ENCODE data around the gene TOP2A.

The TOP2A gene

DNA sequence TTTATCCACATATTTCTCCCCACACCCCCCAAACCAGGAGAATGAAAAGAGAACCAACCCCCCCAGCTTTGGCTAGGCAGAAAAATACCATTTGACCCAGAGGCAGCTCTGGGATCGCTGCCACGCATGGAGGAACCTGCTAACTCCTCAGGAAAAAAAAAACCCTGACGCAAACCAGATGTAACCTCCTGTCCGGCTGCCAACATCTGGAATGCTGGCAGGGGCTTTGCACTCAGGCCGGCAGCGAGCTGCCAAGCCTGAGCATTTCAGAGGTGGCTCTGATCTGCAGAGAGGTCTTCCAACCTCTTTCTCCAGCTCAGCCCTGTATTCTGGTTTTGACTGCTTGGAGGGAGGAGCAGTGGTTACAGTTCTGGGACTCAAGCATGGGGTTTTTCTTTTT is 33.7 kb upstream of the TOP2A start:
- DNase-seq, result no peak

DNA sequence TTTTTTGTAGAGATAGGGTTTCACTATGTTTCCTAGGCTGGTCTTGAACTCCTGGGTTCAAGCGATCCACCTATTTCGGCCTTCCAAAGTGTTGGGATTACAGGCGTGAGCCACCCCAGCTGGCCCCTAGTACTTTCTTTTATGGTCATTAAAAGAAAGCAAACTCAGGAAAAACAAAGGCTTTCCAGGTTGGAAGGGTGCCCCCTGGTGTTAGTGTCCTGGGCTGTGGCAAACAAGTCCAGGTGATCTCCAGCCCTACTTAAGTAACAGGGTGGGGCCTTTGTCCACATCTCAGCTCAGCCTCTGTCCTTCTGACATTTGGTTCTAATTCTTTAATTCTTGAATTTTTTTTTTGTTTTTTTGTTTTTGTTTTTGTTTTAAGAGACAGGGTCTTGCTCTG is 32.5 kb upstream of the TOP2A start:
- DNase-seq, result no peak

DNA sequence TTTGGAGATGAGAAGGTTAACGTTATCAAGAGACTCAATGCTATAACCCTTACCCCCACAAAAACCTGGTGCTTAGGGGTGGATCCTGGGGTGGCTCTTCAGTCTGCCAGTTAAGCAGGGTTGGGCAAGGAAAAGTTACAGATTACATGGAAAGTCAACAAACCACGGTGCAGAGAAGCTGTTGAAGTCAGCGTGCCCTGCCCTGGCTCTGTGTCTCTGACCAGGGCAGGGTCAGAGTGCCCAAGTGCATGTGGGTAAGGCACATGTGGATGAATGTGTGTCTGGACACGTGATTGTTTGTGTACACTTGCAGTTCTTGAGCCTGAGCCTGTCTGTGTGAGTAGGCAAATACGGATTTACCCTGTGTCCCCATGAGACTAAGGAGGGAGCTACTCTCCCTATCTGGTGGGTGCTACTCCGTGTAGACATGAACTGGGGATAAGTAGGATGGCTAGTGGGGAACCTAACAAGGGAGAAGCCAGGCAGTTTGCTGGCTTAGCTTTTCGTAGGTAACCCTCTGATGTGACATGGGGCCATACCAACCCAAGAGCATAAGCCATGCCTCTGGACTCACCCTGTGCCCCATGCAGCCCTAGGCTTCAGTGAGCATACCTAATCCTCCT is 31.1 kb upstream of the TOP2A start:
- DNase-seq, result no peak

DNA sequence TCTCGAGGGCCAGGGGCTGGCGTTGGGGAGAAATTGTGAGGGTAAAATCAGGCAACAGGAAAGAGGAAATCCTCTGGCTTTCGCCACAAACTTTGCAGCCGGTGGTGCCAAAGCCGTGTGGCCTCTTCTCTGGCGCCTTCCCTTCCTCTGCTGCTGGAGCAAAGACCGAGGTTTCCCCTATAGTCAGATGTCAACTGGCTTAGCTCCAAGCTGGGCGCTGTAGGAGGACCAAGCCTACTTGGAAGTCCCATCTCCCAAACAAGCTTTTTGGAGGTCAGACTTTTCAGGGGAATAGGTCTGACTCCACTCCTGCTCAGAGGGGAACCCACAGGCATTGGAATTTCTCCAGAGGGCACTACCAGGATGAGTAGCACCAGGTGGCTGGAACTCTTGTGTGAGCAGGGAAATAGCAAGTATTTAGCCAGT is 30.5 kb upstream of the TOP2A start:
- DNase-seq, result no peak

DNA sequence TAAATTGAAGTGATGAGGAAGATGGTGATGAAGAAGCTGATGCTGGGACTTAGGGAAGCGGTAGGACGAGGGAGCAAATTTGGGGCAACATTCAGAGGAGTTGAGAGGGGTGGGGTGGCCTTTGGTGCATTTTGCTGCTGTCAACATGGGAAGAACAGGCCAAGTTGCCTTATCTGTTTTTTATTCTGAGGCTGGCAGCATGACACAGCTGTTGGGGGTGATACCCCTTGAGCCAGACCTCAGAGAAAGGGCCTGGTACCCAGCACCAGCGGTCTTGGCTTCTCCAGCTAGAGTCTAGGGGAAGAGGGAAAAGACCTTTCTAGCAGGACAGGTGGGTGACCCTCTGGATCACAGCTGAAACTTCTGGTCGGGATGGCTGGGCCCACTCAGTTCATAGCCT is 30.1 kb upstream of the TOP2A start:
- no peak for DNase-seq

DNA sequence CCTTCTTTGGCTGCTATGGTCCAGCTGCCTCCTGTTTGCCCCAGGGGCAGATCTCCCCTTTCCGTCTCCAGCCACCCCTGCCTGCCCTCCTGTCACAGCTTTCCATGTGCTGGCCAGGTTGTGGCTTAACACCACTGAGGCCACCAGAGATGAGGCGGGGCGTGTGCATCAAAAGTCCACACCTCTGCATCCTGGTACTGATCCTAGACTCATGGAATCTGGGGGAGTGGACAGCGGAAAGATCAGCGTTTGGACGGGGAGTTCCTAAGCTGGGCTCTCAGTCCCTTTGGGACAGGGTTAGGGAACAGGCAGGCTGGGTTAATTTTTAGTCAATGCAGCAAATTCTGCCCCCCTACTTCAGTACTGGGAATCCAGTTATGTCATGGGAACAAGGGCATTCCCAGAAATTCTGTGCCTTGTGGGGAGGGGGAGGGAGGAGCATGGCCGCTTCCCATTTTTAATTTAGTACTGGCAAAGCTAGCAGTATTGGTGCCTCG is 29.5 kb upstream of the TOP2A start:
- DNase-seq, result no peak

DNA sequence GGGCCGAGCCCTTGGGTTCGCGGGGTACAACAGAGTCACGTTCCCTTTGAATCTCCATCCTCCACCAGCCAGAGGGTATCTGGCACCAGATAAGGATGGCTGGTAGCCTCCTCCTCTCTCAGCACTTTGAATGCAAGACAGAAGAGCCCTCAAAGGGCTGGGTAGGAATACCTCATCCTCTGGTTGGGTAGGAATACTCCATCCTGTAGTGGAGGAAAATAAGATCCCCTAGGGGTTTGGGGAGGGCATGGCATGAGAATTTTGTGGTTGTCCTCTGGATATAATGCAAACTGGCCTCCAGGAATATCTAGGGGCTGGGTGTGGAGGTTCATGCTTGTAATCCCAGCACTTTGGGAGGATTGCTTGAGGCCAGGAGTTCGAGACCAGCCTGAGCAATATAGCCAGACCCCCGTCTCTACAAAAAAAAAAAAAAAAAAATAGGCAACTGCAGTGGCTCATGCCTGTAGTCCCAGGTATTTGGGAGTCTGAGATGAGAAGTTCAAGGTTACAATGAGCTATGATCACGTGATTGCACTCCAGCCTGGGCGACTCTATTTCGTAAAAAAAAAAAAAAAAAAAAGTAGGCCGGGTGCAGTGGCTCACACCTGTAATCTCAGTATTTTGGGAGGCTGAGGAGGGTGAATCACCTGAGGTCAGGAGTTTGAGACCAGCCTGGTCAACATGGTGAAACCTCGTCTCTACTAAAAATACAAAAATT is 28.2 kb upstream of the TOP2A start:
- no peak for DNase-seq

DNA sequence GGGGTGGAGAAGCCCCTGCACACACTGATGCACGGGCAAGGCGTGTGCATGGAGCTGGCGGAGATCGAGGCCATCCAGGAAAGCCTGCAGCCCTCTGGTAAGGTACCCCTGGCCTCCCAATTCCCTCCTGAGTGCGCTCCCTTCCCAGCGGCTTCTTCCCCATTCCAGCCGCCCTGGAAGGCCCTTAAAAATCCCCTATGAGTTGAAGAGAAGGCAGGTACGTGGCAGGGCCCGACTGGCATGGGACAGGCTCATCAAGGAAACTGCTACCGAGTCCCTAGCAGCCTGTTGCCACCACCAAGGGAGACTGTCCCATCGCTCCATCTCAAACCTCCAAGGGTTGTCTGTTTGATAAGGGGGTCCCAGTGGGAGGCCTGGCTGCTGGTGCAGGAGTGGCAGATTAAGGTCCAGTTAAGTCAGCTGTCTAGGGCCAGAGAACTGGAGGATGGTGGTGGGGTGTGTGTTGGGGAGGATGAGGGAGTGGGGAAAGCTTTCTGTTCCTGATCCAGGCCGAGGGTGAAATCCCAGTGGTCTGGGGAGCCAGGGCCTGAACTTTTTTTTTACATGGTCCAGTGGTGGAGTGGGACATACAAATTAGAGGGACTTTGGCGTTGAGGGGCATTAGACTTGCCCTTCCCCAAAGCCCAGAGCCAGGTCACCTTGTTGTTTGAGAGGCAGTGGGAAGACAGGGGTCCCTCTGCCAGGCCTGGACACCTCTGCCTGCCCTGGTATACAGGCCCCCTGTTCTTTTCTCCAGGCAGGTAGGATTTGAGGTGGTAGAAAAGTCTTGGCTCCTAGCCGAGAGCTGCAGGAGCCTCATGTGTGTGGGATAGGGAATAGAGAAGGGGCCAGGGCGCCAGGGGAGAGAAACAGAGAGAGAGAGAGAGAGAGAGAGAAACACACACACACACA is 26.5 kb upstream of the TOP2A start:
- DNase-seq, result no peak

DNA sequence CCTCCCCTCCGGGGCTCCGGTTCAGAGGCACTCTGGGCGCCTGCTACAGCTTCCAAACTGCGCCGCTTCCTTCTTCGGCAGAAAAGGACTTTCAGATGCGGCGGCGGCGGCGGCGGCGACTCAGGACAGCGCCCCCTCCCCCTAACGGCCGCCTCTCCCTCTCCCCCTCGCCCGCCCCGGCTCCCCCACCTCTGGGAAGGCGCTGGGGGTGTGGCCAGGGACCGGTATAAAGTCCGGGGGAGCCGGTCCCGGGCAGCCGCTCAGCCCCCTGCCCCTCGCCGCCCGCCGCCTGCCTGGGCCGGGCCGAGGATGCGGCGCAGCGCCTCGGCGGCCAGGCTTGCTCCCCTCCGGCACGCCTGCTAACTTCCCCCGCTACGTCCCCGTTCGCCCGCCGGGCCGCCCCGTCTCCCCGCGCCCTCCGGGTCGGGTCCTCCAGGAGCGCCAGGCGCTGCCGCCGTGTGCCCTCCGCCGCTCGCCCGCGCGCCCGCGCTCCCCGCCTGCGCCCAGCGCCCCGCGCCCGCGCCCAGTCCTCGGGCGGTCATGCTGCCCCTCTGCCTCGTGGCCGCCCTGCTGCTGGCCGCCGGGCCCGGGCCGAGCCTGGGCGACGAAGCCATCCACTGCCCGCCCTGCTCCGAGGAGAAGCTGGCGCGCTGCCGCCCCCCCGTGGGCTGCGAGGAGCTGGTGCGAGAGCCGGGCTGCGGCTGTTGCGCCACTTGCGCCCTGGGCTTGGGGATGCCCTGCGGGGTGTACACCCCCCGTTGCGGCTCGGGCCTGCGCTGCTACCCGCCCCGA is 25.7 kb upstream of the TOP2A start, which contains the start of gene IGFBP4:
IGFBP4 (plus strand) TSS at position 255 of the 792 bp plus-strand sequence; CDS start at position 541, 286 bp downstream.
- DNase-seq, result peak; percentile 22

DNA sequence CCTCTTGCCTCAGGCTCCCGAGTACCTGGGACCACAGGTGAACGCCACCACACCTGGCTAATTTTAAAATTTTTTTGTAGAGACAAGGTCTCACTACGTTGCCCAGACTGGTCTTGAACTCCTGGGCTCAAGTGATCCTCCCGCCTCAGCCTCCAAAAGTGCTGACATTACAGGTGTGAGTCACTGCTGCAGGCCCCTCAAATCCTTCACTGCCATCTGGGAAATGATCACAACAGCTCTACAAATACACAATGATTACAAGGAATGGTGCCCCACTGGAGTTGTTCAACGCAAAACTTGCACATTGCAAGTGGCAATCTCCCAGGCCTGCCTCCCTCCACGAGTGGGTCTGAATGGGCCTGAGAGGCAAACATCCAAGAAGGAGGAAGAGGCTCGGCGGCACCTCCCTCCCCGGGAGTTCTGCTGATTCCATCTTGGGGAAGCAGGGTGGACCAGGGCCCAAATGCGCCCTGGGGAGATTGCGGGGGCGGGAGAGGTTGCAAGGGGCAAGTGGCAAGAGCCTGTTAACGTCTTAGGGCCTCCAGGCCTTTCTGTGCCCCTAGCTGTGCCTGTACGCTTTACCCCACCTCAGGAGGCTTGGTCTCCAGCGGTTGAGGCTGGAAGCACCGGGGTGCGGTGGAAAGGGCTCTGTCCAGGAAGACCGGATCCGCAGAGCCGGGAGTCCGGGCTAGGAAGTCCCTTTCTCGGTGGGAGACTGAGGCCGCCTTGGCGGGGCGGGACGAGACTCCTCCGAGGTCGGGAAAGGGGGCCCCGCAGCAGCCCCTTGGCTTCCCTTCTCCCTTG is 24.9 kb upstream of the TOP2A start:
- DNase-seq, result no peak

DNA sequence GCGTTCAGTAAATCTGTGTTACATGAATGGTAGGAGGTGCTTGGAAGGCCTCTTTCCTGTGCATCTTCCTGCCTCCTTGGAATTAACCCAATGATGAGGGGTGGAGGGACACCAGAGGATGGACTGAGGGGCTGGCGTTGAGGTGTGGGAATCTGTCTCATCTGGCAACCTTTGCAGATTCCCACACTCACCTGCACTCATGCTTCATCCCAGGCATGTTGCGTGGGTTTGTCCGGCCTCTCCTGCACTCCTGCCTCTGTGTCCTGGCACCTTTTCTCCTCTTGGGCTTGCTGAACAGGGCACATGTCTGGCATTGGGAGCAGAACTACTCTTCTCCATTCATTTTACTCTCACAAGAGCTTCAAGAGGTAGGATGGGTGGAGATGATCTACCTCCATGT is 22.5 kb upstream of the TOP2A start:
- DNase-seq, result no peak

DNA sequence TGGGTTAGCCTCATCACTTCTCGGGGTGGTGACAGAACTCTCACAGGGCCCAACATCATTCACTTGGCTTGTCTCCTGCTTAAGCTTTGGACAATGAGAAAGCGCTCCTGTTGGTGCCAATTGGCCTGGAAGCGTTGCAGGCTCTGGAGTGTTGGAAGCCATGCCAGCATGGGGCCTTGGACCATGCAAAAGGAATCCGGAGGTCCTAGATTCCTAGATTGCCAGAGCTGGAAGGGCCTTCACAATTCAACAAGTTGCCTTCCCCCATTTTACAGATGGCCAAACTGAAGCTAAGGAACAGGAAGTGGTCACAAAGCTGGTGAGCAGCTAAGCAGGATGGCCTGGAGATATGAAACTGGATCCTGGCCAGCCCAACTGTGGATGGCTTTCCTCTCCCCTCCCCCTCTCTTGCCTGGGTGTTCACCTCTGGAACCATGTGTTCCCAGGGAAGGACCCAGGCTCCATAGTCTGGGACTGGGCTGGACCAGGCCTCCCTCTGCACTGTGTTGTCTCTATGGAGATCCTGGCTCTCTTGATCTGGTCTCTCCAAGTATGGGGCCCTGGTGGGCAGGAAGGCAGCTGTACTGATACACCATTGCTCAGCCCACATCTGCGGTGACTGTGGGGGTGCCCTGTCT is 19.5 kb upstream of the TOP2A start:
- no peak for DNase-seq

DNA sequence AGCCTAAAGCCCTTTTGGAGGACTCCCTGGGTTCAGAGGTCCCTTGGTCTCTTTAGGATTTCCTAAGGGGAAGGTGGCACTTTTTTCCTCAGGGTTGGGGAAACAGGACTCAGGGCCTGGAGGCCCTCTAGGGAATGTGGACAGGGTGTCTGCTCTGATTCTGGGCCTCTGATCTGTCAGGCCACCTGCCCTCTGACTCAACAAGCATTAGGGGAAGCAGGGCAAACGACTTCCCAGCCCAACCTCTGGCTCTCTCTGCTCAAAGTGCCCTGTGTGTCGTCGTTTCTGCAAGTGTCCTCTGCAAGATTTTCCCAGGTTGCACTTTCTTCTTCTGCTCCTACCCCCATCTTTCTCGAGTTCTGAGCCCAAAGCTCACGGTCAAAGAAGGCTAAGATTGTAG is 18.9 kb upstream of the TOP2A start:
- no peak for DNase-seq

DNA sequence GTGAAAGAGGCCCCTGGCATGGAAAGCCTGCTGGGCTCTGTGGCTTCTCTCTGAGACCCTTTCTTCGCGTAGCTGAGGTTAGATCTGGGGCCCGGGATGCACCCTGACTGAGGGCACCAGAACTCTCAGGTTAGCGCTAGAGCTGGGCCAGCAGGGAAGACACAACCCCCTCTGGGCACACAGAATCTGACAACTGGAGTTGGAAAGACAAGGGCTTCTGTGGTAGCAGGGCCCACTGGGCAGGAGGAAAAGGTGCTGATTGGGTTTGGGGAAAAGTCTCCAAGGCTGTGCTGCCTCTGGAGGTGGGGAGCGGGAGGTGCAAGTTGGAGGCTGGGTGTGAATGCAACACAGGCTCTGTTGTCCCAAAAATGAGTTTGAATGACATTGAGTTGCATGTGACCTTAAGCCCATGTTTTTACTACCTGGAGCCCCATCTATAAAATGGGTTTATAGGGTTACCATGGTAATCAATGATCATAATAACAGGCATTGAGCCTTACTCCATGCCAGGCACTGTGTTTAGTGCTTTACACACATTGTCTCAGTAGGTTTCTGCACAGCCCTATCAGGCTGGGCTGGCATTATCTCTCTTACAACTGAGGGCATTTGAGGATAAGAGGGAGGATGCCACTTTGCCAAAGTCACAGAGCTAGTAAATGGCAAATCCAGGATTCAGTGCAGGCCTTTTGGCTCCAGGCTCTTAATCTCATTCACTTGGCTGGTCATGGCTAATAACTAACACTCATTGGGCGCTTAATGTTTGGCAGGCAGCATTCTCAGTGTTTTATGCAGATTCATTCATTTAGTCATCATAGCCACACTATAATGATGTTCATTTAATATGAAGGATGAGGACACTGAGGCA is 16.1 kb upstream of the TOP2A start:
- DNase-seq, result no peak

DNA sequence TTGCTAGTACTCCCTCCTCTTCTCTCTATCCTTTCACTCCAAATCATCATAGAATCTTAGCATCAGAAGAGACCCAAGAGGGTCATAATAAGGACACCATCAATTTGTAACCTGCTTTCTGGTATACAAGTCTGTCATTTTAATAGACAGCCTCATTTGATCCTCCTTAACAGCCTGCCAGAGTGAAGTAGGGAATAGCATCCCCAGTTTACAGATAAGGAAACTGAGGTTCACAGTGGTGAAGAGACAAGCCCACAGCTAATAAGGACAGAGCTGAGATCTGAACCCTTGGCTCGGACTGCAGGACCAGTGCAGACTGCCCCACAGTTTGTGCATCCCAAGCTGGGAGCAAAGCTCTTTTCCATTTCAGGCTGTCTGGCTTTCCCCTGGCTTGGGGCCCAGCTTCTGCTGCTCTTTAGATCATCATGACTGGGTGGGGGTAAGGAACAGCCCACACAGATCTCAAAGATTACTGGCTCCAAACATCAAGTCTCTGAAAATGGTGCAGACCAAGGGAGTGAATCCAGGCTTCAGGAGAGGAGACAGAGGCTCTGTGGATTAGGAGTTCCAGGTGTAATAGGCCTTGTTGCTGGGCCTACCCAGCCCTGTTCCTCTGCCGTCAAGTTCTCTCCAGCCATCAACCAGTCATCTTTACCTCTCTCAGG is 15.3 kb upstream of the TOP2A start:
- DNase-seq, result no peak

DNA sequence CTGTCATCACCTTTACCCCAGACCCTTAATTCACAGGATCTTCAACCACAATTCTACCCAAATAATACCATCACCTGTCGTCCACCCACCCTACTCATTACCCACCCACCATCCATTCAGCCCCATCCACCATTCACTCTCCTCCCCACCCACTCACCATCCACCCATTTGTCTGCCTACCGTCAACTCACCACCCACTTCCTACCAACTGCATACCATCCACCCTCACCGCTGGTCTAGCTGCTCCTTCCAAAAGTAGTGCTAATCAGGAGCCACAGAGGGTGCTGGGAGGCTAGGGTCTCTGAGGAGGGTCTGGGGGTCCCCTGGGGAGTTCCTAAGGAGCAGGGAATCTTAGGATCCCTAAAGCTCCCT is 13.5 kb upstream of the TOP2A start:
- DNase-seq, result no peak

DNA sequence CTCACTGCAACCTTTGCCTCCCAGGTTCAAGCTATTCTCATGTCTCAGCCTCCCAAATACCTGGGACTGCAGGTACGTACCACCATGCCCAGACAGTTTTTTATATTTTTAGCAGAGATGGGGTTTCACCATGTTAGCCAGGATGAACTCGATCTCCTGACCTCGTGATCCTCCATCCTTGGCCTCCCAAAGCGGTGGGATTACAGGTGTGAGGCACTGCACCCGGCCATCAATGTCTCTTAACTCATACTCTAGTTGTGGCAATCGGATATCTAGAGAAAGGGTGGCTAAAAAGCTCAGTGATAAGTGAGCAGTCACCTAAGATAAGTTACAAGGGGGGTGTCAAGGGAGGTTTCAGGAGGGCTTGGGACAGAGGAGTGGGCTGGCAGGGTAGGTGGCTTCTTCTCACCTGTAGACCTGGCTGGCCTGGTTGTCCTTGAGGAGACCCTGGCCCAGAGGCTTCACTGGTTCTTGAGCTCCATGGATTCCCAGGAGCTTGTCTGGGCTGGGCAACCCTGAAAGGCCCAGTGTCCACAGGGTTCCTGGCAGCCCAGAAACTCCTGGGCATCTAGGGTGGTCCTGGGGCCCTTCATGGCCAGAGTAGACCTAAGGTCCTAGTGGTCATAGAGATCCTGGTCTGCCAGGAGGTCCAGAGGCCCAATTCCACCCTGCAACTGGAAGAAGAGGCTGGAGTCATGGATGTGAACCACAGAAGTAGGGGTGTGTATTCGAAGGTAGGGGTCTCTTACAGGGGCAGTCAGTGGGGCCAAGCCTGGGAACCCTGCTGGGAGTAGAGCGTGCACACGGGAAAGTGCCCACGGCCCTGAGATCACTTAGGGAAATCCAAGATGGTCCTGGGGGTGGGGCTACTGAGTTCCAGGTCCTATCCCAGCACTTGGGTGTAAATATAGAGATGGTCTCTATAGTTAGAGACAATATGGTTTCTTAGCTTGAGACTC is 12.9 kb upstream of the TOP2A start:
- DNase-seq, result no peak

DNA sequence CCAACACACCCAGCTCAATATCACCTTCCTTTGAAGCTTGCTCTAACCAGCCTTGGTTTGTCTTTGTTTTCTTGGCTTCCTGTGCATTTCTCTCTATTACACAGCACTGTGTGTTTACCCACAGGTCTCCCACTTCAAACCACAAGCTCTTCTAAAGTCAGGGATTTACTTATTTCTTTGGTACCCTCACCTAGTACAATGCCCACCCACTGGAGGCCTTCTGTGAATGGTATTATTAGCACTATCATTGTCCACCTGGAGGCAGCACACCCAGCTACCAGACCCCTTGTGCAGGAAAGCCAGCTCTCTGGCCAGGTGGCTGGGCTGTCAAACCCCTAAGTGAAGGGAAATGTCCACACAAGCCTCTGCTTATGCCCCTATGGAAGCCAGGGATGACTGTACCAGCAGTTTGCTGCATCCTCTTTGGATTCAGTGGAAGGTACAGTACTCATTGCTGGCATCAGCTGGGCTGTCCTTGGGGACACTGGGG is 9.4 kb upstream of the TOP2A start:
- no peak for DNase-seq
